HG03095 (cell line): ENCODE data around the gene ZNF638.
A peak's percentile ranks its signal among the peaks of the same experiment; 100 is the strongest.
"Not testable (repeated sequence)": the region's sequence is repeated elsewhere in the genome, so short reads cannot be mapped to it uniquely, and the experiment has no call there.

Experiments used
- ATAC-seq: cut with Tn5 transposase; IDR thresholded peaks from one replicate; pipeline ENCODE4 v1.9.1; 2021; ENCODE audit warnings: moderate library complexity; ENCODE audit not compliant: unreplicated experiment

The ZNF638 gene

DNA sequence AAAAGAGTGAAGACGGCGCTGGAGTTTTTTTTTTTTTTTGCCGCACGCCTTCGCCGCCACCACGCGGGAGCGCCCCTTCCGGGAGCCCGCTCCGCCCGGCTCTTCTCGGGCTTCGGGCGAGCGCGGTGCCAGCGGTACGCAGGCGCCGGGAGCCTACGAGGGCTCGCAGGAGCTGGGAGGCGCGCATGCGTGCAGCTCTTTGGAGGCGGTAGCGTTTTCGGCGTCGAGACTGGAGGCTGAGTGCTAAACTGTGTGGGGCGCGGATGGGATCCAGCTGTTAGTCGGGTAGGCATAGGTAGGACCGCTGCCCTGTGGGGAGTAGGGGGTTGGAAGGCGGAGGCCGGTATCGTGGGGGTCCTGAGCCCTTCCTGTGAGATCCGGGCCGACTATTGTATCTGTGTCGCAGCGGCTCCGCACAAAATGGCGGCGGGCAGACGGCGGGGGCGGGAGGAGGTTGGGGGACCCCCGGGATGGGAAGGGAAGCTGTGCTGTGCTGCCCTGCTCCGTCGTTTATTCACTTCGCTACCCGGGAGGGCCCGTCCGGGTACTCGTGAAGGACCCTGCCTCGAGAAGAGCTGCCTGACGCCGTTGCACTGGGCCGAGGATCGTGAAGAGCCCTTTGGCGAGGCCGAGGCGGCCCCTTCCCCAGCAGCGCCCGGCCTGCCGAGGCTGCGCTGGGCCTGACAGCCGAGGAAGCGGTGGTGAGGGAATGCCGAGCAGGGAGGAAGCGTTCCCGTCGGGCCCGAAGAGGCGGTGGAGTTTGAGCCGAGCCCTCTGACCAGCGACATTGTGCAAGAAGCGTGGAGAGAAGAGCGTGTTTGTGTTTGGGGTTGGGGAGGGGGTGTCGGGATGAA is at the start of gene ZNF638:
Gene ZNF638, plus strand, starts transcription at position 202 of the 854 bp plus-strand sequence. CDS start 17,173 bp downstream, outside the sequence.
- peak; percentile 91 for ATAC-seq

DNA sequence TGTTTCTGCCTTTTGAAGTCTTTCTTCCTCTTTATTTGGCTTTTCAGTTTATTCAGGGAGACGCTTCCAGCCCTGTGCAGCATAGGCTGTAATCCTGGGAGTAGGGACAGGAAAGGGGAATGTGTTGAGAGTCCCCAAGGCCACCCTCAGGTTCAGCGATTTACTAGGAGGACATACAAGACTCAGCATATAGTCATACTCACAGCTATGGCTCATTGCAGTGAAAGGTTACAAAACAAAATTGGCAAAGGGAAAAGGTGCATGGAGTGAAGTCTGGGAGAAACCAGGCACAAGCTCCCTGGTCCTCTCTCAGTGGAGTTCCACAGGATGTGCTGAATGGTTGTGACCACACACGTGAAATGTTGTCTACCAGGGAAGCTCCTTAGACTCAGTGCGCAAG is 49.6 kb upstream of the ZNF638 start:
- no peak for ATAC-seq

GRCh38 chr2:71282493-71282892 is 49.1 kb upstream of the ZNF638 start:
- ATAC-seq, result no peak

- no peak for ATAC-seq
Observed at GRCh38 chr2:71283131-71283530, 48.5 kb upstream of the ZNF638 start.

DNA sequence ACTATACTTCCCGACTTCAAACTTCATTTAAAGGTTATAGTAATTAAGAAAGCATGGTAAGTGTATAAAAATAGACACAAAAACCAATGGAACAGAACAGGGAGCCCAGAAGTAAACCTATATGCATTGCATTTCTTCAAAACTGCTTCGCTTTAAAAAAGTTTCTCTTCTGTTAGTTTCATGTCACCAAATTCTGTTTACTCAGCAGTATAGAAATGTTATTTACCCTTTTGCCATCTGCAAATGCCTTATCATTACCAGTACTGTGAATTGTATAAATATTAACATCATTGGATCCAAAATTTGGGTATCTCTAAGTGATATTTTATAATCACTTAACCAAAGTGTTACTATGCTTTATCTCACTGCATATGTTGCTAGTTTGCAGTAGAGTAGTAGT is 45.9 kb upstream of the ZNF638 start:
- ATAC-seq, result no peak

GRCh38 chr2:71291398-71291797 is 40.2 kb upstream of the ZNF638 start:
- no peak for ATAC-seq

DNA sequence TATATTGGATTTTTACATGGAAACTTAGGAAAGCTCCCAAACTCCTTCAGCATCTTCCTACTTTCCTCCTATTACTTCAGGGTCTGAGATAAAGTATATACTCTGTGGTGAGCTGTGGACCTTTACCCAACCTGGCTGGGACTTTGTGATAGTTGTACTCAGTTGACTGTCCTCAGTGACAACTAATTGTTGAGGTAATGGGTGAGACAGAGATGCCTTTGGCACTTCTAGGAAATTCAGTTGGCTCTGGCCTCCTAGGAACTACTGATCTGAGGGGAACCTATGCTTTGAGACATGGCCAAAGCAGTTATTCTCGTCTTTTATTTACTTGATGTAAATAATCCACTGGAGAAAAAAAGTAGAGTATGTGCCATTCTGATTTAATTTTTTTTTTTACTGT is 39.4 kb upstream of the ZNF638 start:
- ATAC-seq, result no peak

DNA sequence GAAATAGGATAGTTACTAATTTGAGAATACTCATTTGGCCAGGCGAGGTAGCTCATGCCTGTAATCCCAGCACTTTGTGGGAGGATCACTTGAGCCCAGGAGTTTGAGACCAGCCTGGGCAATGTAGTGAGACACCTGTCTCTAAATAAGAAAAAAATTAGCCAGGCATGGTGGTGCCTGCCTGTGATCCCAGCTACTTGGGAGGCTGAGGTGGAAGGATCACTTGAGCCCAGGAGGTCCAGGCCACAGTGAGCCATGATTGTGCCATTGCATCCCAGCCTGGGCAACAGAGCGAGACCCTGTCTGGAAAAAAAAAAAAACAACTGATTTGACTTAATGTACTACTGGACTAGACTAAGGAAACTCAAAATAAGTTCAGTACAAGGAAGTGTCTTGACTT is 32.7 kb upstream of the ZNF638 start:
- no peak for ATAC-seq

DNA sequence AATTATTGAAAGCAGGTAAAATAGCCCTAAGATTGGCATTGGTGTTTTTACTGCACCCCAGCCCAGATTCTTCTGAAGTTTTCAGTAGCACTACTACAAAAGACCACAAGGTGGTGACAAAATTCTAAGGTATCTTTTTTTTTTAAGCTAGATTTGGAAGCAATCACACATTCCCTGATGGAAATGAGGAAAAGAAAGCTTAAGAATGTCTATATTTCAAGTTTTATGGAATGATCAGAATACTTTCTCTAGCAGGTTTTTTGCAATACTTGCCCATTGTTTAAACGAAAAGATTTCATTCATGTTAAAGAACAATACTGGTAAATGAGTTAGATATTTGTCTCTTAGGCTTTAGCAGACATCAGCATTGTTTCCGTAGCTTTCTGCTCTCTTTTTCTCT is 32.1 kb upstream of the ZNF638 start:
- ATAC-seq, result no peak

- no peak for ATAC-seq
Observed at GRCh38 chr2:71303849-71304248, 27.7 kb upstream of the ZNF638 start.

DNA sequence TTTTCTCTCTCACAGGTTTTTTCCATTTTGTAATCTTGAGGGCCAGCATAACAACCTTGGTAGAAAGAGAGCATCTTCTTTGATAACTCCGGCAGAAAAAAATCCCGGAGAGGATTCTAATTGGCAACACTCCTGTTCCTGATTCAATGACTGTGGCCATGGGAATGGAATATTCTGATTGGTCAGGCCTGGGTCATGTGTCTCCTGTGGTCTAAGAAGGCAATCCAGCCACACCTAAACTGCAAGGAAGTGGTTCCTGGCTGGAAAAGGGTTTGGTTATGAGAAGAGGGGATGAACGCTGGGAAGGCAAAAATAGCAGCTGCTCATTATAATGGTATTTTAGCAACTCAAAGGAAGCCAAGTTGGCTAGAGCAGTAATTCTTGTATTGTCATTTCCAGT is 24.8 kb upstream of the ZNF638 start:
- ATAC-seq, result no peak

DNA sequence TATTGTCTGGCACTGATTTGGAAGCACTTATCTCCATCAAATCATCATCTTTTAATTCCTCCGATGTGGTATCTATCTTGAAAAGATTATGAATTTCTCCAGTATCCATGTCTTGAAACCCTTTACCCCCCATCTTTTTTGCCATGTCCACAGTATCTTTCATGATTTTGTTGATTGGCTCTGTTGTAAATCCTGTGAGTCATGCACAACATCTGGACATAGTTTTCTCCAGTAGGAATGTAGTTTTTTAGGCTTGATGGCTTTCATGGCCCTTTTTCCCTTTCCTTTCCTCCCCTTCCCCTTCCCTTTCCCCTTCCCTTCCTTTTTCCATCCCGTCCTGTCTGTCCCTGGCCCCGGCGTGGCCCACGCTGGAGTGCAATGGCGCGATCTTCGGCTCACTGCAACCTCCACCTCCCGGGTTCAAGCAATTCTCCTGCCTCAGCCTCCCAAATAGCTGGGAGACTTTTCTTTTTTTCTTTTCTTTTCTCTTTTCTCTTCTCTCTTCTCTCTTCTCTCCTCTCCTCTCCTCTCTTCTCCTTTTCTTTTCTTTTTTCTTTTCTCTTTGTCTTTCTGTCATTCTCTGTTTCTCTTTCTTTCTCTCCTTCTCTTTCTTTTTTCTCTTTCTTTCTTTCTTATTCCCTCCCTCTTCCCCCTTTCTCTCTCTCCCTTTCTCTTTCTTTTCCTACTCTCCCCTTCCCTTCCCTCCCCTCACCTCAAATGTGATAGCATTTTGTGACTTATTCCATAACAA is 18.4 kb upstream of the ZNF638 start:
- ATAC-seq, result no peak

GRCh38 chr2:71317060-71317459 is 14.5 kb upstream of the ZNF638 start:
- no peak for ATAC-seq

DNA sequence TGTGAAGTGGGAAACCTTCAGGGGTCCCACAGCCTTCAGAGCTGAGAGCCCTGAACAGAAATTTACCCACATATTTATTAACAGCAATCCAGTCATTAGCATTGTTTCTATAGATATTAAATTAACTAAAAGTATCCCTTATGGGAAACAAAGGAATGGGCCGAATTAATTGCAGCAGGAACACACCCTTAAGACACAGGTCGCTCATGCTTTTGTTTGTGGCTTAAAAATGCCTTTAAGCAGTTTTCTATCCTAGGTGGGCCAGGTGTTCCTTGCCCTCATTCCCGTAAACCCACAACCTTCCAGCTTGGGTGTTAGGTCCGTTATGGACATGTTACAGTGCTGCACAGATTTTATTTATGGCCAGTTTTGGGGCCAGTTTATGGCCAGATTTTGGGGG is 13.7 kb upstream of the ZNF638 start:
- not testable (repeated sequence) for ATAC-seq

DNA sequence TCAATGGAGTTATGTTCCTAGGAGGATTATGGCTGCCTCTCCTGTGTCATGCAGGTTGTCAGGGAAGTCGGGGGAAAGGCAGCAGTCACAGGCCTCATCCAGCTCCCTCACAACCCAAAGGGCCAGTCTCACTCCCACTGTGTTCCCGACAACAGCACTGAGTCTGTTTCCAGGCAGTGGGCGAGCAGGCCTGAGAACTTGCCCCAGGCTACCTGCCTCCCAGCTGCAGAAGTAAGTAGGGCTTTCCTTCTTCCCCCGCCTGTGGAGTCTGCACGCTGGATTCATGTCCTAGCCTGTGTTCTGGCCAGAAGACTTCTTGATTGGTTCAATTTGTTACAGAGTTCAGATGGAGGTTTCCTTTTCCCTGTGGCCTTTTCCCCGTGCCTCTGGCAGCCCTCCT is 8.2 kb upstream of the ZNF638 start:
- no peak for ATAC-seq

- ATAC-seq, result no peak
Observed at GRCh38 chr2:71326968-71327367, 4.6 kb upstream of the ZNF638 start.

DNA sequence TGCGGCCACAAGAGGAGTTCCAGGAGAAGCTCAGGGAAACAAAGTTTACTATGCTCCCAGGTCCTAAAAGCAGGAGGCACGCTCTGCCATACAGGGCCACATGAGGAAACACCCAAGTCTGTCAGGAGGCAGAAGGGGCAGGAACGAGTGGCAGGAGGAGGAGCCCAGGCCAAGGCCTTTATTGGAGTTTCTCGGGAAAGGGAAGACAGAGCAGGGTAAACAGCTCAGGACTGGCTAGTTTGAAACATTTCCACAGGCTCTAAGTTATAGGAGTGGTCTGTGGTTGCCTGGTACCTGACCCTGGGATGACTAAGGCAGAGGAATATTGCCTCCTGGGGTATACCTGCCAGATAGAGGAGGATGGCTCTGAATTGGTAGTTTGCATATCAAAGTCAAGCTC is 3.7 kb upstream of the ZNF638 start:
- no peak for ATAC-seq

DNA sequence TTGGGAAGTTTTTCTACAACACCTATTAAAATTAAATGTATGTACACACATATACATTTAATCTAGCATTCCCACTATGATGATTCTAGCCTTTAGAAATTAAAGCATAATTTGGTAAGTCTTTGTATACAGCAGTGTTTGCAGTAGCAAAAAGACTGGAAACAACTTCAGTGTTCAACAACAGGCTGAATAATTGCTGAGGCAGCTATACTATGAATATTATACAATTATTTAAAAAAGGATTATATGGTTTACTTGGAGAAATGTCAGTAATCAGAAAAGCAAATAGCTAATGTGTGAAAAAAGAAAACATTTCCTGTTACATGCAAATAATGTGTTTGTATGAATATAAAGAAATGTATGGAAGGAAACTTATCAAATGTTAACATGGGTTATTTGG is 1.4 kb upstream of the ZNF638 start:
- ATAC-seq, result no peak

DNA sequence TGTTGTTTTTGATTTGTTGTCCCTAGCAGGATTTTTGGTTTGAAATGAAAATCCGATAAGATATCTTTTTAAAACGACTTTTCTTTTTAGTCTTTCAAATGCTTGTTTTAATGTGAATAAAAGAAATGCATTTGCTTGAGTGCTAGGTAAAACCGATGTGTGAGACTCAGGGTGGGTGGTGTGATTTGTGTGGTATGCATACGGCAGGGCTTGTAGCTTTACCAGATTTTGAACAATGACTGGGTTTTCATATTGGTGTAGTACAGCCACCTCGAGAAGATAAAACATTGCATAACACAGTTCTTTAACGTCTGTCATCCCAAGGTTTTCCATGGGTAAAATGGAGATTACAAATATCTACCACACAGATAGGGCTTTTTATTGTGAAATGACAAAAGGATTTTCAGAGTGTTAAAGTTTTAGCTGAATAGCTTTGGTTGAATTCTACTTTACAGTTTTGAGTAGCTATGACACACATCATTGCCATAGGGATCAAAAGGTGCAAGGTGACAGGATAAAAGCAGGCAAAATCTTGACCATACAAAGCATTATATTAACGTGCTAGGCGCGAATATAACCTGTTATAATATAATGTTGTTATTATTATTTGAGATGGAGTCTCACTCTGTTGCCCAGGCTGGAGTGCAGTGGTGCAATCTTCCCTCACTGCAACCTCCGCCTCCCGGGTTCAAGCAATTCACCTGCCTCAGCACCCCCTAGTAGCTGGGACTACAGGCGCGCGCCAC is 824 bp upstream of the ZNF638 start:
- no peak for ATAC-seq

DNA sequence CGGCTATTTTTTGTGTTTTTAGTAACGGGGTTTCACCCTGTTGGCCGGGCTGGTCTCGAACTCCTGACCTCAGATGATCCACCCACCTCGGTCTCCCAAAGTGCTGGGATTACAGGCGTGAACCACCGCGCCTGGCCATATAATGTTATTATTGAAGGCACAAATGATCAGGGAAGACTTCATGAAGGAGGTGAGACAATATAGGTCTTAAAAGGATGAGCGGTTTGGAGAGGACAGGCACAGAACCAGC is 326 bp upstream of the ZNF638 start:
- ATAC-seq, result not testable (repeated sequence)

DNA sequence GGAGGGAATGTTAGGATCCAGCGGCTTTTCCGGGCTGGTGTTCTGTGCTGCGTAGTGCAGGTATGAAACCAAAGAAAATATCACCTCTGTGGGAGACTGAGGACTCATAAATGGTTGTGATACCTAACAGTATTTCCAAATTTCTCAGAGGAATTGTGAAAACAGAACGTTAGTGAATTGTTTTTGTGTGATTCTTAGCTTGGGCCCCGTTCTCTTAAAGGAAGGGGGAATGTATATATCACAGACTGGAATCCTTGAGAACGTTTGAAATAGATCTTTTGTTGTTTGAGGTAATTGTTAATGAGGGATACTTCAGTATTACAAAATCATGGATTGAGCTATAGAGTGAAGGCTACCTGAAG is 834 bp downstream of the ZNF638 start:
- peak; percentile 5 for ATAC-seq

DNA sequence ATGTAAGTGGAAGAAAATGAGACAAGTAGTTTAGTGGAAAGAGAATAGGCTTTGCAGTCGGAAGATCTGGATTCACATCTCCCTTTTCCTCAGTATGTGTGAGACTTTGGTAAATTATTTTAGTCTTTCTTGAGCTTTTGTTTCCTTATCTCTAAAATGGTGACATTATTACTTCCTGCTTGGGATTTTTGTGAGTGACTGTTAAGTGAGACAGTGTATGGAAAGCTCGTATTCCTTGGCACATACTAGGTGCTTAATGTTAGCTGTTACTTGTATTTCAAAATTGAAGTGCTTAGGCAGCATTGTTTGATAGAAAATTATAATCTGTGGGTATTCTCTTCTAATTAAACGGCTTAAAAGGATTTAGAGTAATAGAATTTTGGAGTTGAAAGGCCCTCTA is 2.0 kb downstream of the ZNF638 start:
- no peak for ATAC-seq
